ENCODE results near the gene CTU2. TPM values are rescaled to one million over a fixed set of nuclear protein-coding genes. Genes with fewer than 3 reads are reported as not detected.

The CTU2 gene
- total RNA-seq, 1 experiment from 2014 or later: 39.4 TPM

GRCh38 chr16:88734361-88734728, 28.0 kb downstream of the CTU2 start:
- Histone ChIP-seq H2AFZ (ENCODE audit: low read length) (no peak overlapping the region), H3K4me2 (ENCODE audit: low read length) (no peak overlapping the region), H3K36me3 (ENCODE audit: low read depth, low read length) (peaks cover 4% of the 10 kb centered on the region), H3K4me1 (ENCODE audit: insufficient read depth, low read length) (no peaks in the 10 kb centered on the region), H4K20me1 (ENCODE audit: low read length) (no peaks in the 10 kb centered on the region), H3K9ac (ENCODE audit: low read length) (no peak overlapping the region), H3F3A (ENCODE audit: low read length, unreplicated experiment) (no peaks in the 10 kb centered on the region), H3K79me2 (ENCODE audit: low read length) (no peaks in the 10 kb centered on the region), H3K9me2 (replicated peaks; ENCODE audit: low read length) (no peaks in the 10 kb centered on the region), H3K27me3 (ENCODE audit: low read length) (no peaks in the 10 kb centered on the region), H3K4me3 (ENCODE audit: low read length) (no peak overlapping the region), H3K9me3 (ENCODE audit: low read length) (no peaks in the 10 kb centered on the region), H3K27ac (ENCODE audit: low read length) (no peak overlapping the region)
- DNase-seq: no peak
- BruUV-seq (replicated peaks): no TSS peak
- CTCF ChIA-PET: no interaction called here
- POLR2A ChIA-PET (ENCODE audit: unreplicated experiment): no interaction called here
- no peak for TF ChIP-seq EZH2phosphoT487 (IDR thresholded peaks at IDR 0.05; ENCODE audit: borderline replicate concordance, low read length)
- TF ChIP-seq EZH2 (IDR thresholded peaks at IDR 0.05; ENCODE audit: low read length, unreplicated experiment): no peak
- no peak for TF ChIP-seq CTCF (conservative IDR thresholded peaks at IDR 0.05; ENCODE audit: low read depth, low read length)
- intact Hi-C loops (cut with micrococcal nuclease): no loop called here
- no peak for ATAC-seq

GRCh38 chr16:88735121-88735520, 28.8 kb downstream of the CTU2 start:
- ChIA-PET POLR2A (ENCODE audit: unreplicated experiment) (no interaction called here), CTCF (no interaction called here)
- Histone ChIP-seq H3K4me2 (ENCODE audit: low read length) (no peak overlapping the region), H3K27ac (ENCODE audit: low read length) (no peak overlapping the region), H3K79me2 (ENCODE audit: low read length) (no peaks in the 10 kb centered on the region), H3K9ac (ENCODE audit: low read length) (no peak overlapping the region), H3F3A (ENCODE audit: low read length, unreplicated experiment) (no peaks in the 10 kb centered on the region), H3K9me2 (replicated peaks; ENCODE audit: low read length) (no peaks in the 10 kb centered on the region), H3K9me3 (ENCODE audit: low read length) (no peaks in the 10 kb centered on the region), H3K4me1 (ENCODE audit: insufficient read depth, low read length) (no peaks in the 10 kb centered on the region), H4K20me1 (ENCODE audit: low read length) (no peaks in the 10 kb centered on the region), H2AFZ (ENCODE audit: low read length) (no peak overlapping the region), H3K4me3 (ENCODE audit: low read length) (no peak overlapping the region), H3K36me3 (ENCODE audit: low read depth, low read length) (peaks cover 4% of the 10 kb centered on the region), H3K27me3 (ENCODE audit: low read length) (no peaks in the 10 kb centered on the region)
- DNase-seq (no peak), ATAC-seq (no peak)
- no peak for TF ChIP-seq EZH2 (IDR thresholded peaks at IDR 0.05; ENCODE audit: low read length, unreplicated experiment)
- TF ChIP-seq CTCF (conservative IDR thresholded peaks at IDR 0.05; ENCODE audit: low read depth, low read length): no peak
- no peak for TF ChIP-seq EZH2phosphoT487 (IDR thresholded peaks at IDR 0.05; ENCODE audit: borderline replicate concordance, low read length)
- BruUV-seq (replicated peaks): no TSS peak
- intact Hi-C loops (cut with micrococcal nuclease): no loop called here

GRCh38 chr16:88735616-88736015, 29.3 kb downstream of the CTU2 start:
- Histone ChIP-seq H3K4me1 (ENCODE audit: insufficient read depth, low read length) (no peaks in the 10 kb centered on the region), H3F3A (ENCODE audit: low read length, unreplicated experiment) (no peaks in the 10 kb centered on the region), H3K27ac (ENCODE audit: low read length) (no peak overlapping the region), H2AFZ (ENCODE audit: low read length) (no peak overlapping the region), H3K9me3 (ENCODE audit: low read length) (no peaks in the 10 kb centered on the region), H3K4me2 (ENCODE audit: low read length) (no peak overlapping the region), H3K9ac (ENCODE audit: low read length) (no peak overlapping the region), H3K79me2 (ENCODE audit: low read length) (no peaks in the 10 kb centered on the region), H3K36me3 (ENCODE audit: low read depth, low read length) (peaks cover 4% of the 10 kb centered on the region), H3K9me2 (replicated peaks; ENCODE audit: low read length) (no peaks in the 10 kb centered on the region), H3K27me3 (ENCODE audit: low read length) (no peaks in the 10 kb centered on the region), H4K20me1 (ENCODE audit: low read length) (no peaks in the 10 kb centered on the region), H3K4me3 (ENCODE audit: low read length) (no peak overlapping the region)
- ATAC-seq (no peak), DNase-seq (no peak)
- no TSS peak for BruUV-seq (replicated peaks)
- intact Hi-C loops (cut with micrococcal nuclease): loop anchor here (2.0 kb wide), 1 partner anchor 49 kb away; the partner anchor contains the start of gene PIEZO1
- ChIA-PET POLR2A (ENCODE audit: unreplicated experiment) (no interaction called here), CTCF (no interaction called here)
- TF ChIP-seq EZH2 (IDR thresholded peaks at IDR 0.05; ENCODE audit: low read length, unreplicated experiment) (no peak), CTCF (conservative IDR thresholded peaks at IDR 0.05; ENCODE audit: low read depth, low read length) (no peak)
